HG02588 (cell line): ENCODE results near the gene TYK2.
"Not testable (repeated sequence)": the region's sequence is repeated elsewhere in the genome, so short reads cannot be mapped to it uniquely, and the experiment has no call there.

ENCODE experiments used
- ATAC-seq: cut with Tn5 transposase; IDR thresholded peaks from one replicate; pipeline ENCODE4 v1.9.1; 2021; ENCODE audit warnings: mild to moderate bottlenecking, moderate library complexity; ENCODE audit not compliant: unreplicated experiment

Gene TYK2

GRCh38 chr19:10378124-10378523, 2.2 kb downstream of the TYK2 start:
- no peak for ATAC-seq

GRCh38 chr19:10377140-10377640, 3.2 kb downstream of the TYK2 start:
- ATAC-seq: not testable (repeated sequence)

DNA sequence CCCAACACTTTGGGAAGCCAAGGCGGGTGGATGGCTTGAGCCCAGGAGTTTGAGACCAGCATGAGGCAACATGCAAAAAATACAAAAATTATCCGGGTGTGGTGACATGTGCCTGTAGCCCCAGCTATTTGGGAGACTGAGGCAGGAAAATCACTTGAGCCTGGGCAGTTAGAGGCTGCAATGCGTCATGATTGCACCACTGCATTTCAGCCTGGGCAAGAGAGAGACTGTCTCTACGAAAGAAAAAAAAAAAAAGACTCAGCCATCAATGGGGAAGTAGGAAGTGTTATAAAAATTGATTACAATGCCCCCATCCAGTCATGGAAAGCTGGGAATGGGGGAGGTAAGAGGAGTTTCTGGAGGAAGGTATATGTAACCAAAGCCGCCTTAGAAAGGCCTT, 5.4 kb downstream of the TYK2 start:
- no peak for ATAC-seq

DNA sequence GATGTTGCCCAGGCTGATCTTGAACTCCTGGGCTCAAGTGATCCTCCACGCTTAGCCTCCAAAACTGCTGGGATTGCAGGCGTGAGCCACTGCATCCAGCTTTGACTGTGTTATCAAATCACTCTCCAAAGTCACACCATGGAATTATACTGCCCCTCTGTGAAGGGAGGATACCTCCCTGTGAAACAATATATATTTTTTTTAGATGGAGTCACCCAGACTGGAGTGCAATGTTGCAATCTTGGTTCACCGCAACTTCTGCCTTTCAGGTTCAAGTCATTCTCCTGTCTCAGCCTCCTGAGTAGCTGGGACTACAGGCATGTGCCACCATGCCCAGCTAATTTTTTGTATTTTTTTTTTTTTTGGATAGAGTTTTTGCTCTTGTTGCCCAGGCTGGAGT, 7.7 kb downstream of the TYK2 start:
- no peak for ATAC-seq

DNA sequence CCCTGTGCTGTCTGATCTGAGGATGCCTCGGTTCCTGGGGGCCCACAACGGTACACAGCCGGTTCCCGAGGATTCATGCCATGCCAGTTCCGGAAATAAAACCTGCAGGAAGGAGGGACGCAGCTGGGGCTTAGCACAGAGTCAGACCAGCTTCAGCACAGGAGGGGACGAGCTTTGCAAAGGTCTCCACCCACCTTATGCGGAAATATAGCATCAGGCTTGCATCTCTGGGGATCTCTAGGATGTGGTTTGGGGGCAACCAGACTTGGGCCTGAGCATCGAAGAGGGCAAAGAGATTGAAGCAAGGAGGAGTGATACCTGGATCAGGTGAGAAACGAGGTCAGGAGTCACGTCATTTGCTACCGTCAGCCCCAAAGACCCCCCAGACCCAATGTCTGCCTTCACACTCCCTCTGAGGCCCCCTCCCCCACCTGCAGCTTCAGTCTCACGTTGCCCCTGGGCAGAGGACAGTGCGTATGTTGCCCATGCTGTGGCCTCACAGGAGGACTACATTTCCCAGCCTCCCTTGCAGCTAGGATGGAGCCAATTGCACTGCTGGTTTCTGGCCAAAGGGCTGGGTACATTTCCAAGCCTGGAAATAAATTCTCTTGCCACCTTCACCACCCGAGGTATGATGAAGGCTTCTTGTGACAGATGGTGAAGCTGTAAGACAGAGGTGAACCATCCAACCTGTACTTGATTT, 12.1 kb downstream of the TYK2 start:
- ATAC-seq: no peak

DNA sequence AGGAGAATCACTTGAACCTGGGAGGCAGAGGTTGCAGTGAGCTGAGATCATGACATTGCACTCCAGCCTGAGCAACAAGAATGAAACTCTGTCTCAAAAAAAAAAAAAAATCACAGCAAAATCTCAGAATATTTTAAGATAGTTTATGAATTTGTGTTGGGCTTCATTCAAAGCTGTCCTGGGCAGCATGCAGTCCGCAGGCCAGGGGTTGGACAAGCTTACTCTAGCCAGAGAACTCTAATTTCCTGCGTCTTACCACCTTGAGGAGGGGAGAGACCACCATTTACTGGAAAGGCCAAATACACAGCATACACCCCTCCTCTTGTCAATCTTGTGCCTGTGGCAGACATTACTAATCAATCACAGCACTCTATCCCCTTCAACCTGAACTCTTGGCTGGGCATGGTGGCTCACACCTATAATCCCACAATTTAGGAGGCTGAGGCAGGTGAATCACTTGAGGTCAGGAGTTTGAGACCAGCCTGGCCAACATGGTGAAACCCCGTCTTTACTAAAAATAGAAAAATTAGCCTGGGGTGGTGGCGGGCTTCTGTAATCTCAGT, 13.3 kb downstream of the TYK2 start:
- ATAC-seq: not testable (repeated sequence)

GRCh38 chr19:10365518-10365917, 14.9 kb downstream of the TYK2 start:
- ATAC-seq: no peak

GRCh38 chr19:10364644-10365043, 15.7 kb downstream of the TYK2 start:
- ATAC-seq: no peak

DNA sequence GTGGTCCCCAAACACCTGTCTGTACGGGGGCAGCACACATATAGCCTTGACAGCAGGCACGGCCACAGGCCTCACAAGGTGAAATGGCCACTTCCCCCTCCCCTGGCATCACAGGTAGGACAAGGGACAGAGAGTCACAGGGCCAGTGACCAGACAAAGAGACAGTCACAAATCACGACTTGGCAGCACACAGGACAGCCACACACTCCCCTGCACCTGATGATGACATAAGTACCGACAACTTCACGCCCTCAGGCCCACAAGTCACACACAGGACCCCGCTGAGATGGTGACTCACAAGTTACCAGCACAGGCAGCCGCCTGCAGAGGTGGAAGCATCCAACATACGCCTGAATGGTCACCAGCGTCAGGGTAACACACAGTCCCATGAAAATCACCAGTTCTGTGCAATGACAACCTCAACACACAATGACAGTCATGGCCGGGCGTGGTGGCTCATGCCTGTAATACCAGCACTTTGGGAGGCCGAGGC, 16.5 kb downstream of the TYK2 start:
- no peak for ATAC-seq

DNA sequence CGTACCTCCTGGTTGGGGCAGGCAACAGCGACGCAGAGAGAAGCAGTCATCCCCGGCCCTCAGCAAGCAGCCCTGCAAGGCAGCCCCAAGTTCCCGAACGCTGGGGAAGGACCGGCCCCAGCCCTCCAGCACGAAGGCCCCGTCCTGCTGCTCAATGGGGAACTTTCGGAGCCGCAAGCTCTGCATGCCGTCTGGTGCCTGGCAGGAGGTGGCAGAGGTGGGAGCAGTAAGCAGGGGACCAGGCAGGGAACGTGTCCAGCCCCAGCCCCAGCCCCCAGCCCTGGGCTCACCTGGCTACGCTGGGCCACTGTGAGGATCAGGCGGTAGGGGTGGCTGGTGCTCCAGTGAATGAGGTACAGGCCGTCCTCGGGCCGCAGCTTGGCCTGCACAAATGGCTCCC, 18.1 kb downstream of the TYK2 start:
- no peak for ATAC-seq

- ATAC-seq: no peak
Measured at GRCh38 chr19:10361569-10362011, 18.8 kb downstream of the TYK2 start.

DNA sequence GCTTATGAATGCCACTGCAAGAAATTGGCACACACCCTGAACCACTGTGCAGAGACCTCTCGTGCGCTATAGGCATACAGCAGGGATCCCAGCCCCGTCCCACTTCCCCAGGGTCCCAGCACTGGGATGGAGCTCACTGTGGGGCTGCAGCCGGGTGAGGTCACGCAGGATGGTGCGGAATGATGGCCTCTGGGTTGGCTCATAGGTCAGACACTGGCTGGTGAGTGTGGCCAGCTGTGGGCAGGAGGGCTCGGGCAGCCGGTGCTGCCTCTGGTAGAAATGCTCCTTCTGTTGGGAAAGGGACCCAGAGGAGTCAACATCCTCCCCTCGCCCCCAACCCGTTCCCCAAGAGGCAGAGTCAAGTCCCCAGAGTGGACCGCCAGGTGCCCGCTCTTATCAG, 23.9 kb downstream of the TYK2 start:
- no peak for ATAC-seq

- no peak for ATAC-seq
Measured at GRCh38 chr19:10353793-10354391, 26.5 kb downstream of the TYK2 start.

GRCh38 chr19:10352764-10353671, 27.4 kb downstream of the TYK2 start:
- ATAC-seq: no peak

DNA sequence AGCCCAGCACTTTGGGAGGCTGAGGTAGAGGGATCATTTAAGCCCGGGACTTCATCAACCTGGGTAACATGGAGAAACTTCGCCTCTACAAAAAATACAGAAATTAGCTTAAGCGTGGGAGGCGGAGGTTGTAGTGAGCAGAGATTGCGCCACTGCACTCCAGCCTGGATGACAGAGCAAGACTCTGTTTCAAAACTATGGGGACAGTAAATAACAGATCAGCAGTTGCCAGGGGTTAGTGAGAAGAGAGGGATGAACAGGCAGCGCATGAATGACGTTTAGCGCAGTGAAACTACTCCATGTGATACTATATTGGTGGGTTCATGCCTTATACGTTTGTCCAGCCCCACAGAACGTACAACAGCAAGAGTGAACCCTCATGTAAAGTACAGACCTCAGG, 33.9 kb downstream of the TYK2 start:
- ATAC-seq: no peak

DNA sequence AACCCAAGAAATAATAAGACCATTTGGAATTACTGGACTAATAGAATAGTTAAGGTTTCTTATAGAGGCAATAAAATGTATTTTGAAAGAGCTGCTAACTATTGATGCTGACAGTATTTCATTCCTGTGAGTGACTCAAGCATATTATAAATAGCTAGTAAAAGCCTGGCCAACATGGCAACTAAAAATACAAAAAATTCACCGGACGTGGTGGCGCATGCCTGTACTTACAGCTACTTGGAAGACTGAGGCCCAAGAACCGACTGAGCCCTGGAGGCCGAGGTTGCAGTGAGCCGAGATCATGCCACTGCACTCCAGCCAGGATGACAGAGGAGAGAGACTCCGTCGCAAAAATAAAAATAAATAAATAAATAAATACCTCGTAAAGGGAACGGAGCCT, 35.6 kb downstream of the TYK2 start:
- no peak for ATAC-seq

DNA sequence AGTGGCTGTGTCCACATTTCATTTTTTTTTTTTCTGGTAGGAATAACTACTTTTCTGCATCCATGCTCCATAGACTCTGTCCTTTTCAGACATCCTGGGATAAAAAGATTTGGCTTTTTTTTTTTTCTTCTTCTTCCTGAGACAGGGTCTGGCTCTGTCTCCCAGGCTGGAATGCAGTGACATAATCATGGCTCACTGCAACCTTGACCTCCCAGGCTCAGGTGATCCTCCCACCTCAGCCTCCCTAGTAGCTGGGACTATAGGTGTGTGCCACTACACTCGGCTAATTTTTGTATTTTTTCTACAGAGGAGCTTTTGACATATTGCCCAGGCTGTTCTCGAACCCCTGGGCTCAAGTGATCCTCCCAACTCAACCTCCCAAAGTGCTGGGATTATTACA, 36.9 kb downstream of the TYK2 start:
- no peak for ATAC-seq

GRCh38 chr19:10339977-10340376, 40.4 kb downstream of the TYK2 start:
- no peak for ATAC-seq

- ATAC-seq: peak; percentile 76
Measured at GRCh38 chr19:10339380-10339960, 40.9 kb downstream of the TYK2 start, which contains the start of gene ICAM3. Gene ICAM3 (minus strand): TSS chr19:10339624. CDS start chr19:10339614, 10 bp downstream.

DNA sequence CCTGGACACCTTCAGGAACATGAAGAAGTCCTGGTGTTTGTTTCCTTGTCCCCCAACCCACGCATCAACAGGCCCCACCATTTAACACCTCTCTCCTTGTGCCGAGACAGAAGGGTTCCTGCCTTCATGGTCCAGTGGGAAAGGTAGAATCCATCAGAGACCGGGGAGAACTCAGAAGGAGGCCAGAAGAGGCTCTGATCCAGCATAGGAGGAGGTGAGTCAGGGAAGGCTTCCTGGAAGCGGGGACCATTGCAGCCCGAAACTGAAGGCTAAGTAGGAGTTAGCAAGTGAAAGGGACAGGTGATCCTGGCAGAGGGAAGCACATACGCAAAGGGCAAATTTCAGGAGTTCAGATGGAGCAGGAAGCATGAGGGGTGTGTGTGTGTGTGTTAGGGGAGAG, 41.4 kb downstream of the TYK2 start:
- ATAC-seq: no peak

- ATAC-seq: not testable (repeated sequence)
Measured at GRCh38 chr19:10336725-10337124, 43.6 kb downstream of the TYK2 start.
